SK-N-SH (cell line): Measurements from ENCODE around the gene GPX6. TPM values are rescaled to one million over a fixed set of nuclear protein-coding genes. Genes with fewer than 3 reads are reported as not detected.

ENCODE experiments used
- CTCF ChIA-PET: fragments of 300-600, 350-600 bp; formaldehyde crosslinking; extraction: SDS; loops from one replicate; lab custom pipeline; 2021; lab: Yijun Ruan, JAX
- POLR2A ChIA-PET: fragments of 350-600 bp; sonication (Branson Sonifier 250); formaldehyde crosslinking; extraction: SDS; loops from one replicate; lab custom pipeline; 2020; ENCODE audit warnings: antibody characterized with exemption, inconsistent platforms; lab: Yijun Ruan, JAX
- DNase-seq: peaks from one replicate; pipeline ENCODE4 v3.0.0; 2012
- H2AFZ ChIP-seq: fragments of 200-600 bp; sonication (generic); 2 replicates; pipeline ENCODE4 v1.8.1; 2016; ENCODE audit warnings: antibody characterized with exemption, mild to moderate bottlenecking, low read depth
- H3F3A ChIP-seq: fragments of 200-600 bp; sonication (generic); replicated peaks from 2 replicates; pipeline ENCODE3; 2016; ENCODE audit warnings: antibody characterized with exemption, mild to moderate bottlenecking; ENCODE audit not compliant: insufficient read depth
- H3K27ac ChIP-seq, 2 experiments: fragments of 200-500 bp in 1 of 2; fragments of 200-600 bp in 1 of 2; sonication (Bioruptor generic) in 1 of 2; sonication (generic), shearing (Covaris generic) in 1 of 2; 2 replicates each; pipeline versions ENCODE4 v1.5.1 to v1.6.1; 2014 to 2016; ENCODE audit warnings: low read depth in 2 of 2, inconsistent platforms in 1 of 2, low read length in 1 of 2, mild to moderate bottlenecking in 1 of 2, mixed read lengths in 1 of 2
- H3K27me3 ChIP-seq: fragments of 200-600 bp; sonication (generic), shearing (Covaris generic); 2 replicates; pipeline ENCODE4 v1.6.1; 2016; ENCODE audit warnings: mixed run types; ENCODE audit not compliant: insufficient read depth
- H3K36me3 ChIP-seq, 2 experiments: fragments of 200-500 bp in 1 of 2; fragments of 200-600 bp in 1 of 2; sonication (Bioruptor generic) in 1 of 2; sonication (generic) in 1 of 2; replicated peaks in 1 of 2; 2 replicates each; pipeline versions ENCODE3 to v1.5.1; 2014 to 2016; ENCODE audit warnings: low read length in 1 of 2, mild to moderate bottlenecking in 1 of 2; ENCODE audit not compliant: insufficient read depth in 2 of 2, control insufficient read depth in 1 of 2
- H3K4me1 ChIP-seq, 2 experiments: fragments of 200-500 bp in 1 of 2; fragments of 200-600 bp in 1 of 2; sonication (Bioruptor generic) in 1 of 2; sonication (generic), shearing (Covaris generic) in 1 of 2; 2 replicates each; pipeline versions ENCODE4 v1.5.1 to v1.6.1; 2014 to 2016; ENCODE audit warnings: low read depth in 1 of 2, low read length in 1 of 2, mixed run types in 1 of 2; ENCODE audit not compliant: insufficient read depth in 2 of 2, control insufficient read depth in 1 of 2
- H3K4me2 ChIP-seq: fragments of 200-600 bp; sonication (generic), shearing (Covaris generic); 2 replicates; pipeline ENCODE4 v1.6.1; 2017; ENCODE audit warnings: mixed run types
- H3K4me3 ChIP-seq, 2 experiments: fragments of 200-500 bp in 1 of 2; fragments of 200-600 bp in 1 of 2; sonication (Bioruptor generic) in 1 of 2; sonication (generic), shearing (Covaris generic) in 1 of 2; 2 replicates each; pipeline versions ENCODE4 v1.5.1 to v1.8.1; 2014 to 2016; ENCODE audit warnings: low read depth in 2 of 2, inconsistent platforms in 1 of 2, low read length in 1 of 2, mild to moderate bottlenecking in 1 of 2, mixed read lengths in 1 of 2, moderate library complexity in 1 of 2
- H3K79me2 ChIP-seq: fragments of 200-600 bp; sonication (generic); 2 replicates; pipeline ENCODE4 v1.8.1; 2017; ENCODE audit warnings: mild to moderate bottlenecking; ENCODE audit not compliant: insufficient read depth
- H3K9ac ChIP-seq: fragments of 200-600 bp; sonication (generic); 2 replicates; pipeline ENCODE4 v1.6.1; 2017; ENCODE audit warnings: mixed run types
- H3K9me2 ChIP-seq: fragments of 200-600 bp; sonication (generic); 2 replicates; pipeline ENCODE4 v1.6.1; 2017; ENCODE audit warnings: mixed run types
- H3K9me3 ChIP-seq: fragments of 200-600 bp; sonication (generic); 2 replicates; pipeline ENCODE4 v1.6.1; 2017; ENCODE audit warnings: mixed run types, mild to moderate bottlenecking, moderate library complexity
- H4K20me1 ChIP-seq: fragments of 200-600 bp; sonication (generic); 2 replicates; pipeline ENCODE4 v1.6.1; 2017; ENCODE audit warnings: mild to moderate bottlenecking, mixed run types; ENCODE audit not compliant: insufficient read depth
- CHD2 ChIP-seq: fragments of 150-350 bp; IDR thresholded peaks from 2 replicates; pipeline ENCODE4 v1.6.1; 2018; ENCODE audit warnings: low read length; ENCODE audit not compliant: partially characterized antibody
- CTCF ChIP-seq: fragments of 200-600 bp; sonication (generic); IDR thresholded peaks from 2 replicates; pipeline ENCODE4 v1.6.1; 2017; ENCODE audit warnings: antibody characterized with exemption, mild to moderate bottlenecking, moderate library complexity
- EZH2phosphoT487 ChIP-seq: fragments of 200-600 bp; sonication (generic); IDR thresholded peaks from 2 replicates; pipeline ENCODE4 v1.6.1; 2017; ENCODE audit warnings: low read depth, mixed run types, mild to moderate bottlenecking, antibody characterized with exemption, moderate library complexity, borderline replicate concordance
- FOXJ3 ChIP-seq: sonication (generic); formaldehyde crosslinking; IDR thresholded peaks from 2 replicates; pipeline ENCODE4 v1.5.1; 2020; ENCODE audit warnings: mild to moderate bottlenecking, missing genetic modification reagents
- GATA2 ChIP-seq: sonication (generic); formaldehyde crosslinking; IDR thresholded peaks from 2 replicates; pipeline ENCODE4 v1.5.0; 2020; ENCODE audit warnings: mild to moderate bottlenecking, missing genetic modification reagents
- MEF2A ChIP-seq: IDR thresholded peaks from 2 replicates; pipeline ENCODE4 v1.4.0; 2012; ENCODE audit warnings: low read depth, borderline replicate concordance
- NFIC ChIP-seq: IDR thresholded peaks from 2 replicates; pipeline ENCODE4 v1.4.0; 2012; ENCODE audit warnings: borderline replicate concordance
- RAD21 ChIP-seq: IDR thresholded peaks from 2 replicates; pipeline ENCODE4 v1.6.1; 2012; ENCODE audit warnings: mild to moderate bottlenecking, low read length
- REST ChIP-seq: IDR thresholded peaks from 2 replicates; pipeline ENCODE4 v1.6.1; 2012; ENCODE audit warnings: mild to moderate bottlenecking, low read depth, low read length, moderate library complexity
- RFX5 ChIP-seq: IDR thresholded peaks from 2 replicates; pipeline ENCODE4 v1.6.1; 2012; ENCODE audit warnings: mild to moderate bottlenecking, improper control_type of control experiment, low read length
- TAF1 ChIP-seq: IDR thresholded peaks from 2 replicates; pipeline ENCODE4 v1.6.1; 2012; ENCODE audit warnings: low read depth, mild to moderate bottlenecking, low read length, moderate library complexity, borderline replicate concordance
- WGBS: methylation state at CpG from one replicate; pipeline ENCODE4 v1.1.6; 2017; ENCODE audit warnings: low lambda C conversion rate; 5-methylcytosine and 5-hydroxymethylcytosine counted together
- polyA plus RNA-seq, 3 experiments: library from polyadenylated mRNA; depleted of rRNA; stranded (reverse); fragments of >200 nt; gene quantifications; 2 replicates each; pipeline ENCODE4 v1.2.3, GENCODE V29; 2012
- TF ChIP-seq, protein P1 (sequence below): fragments of 150-350 bp; IDR thresholded peaks from 2 replicates; pipeline ENCODE4 v1.6.1; 2017; ENCODE audit warnings: antibody characterized with exemption, low read length, low read depth, borderline replicate concordance
- TF ChIP-seq, protein P2 (sequence below): IDR thresholded peaks from 2 replicates; pipeline ENCODE4 v1.4.0; 2012; ENCODE audit warnings: low read depth, borderline replicate concordance
- TF ChIP-seq, protein P3 (sequence below): IDR thresholded peaks from 2 replicates; pipeline ENCODE4 v1.4.0; 2012; ENCODE audit warnings: low read depth, borderline replicate concordance
- TF ChIP-seq, protein P4 (sequence below): IDR thresholded peaks from 2 replicates; pipeline ENCODE4; 2012

GPX6 gene
- polyA plus RNA-seq, 1 of the 3 experiments (the other 2 are of a cell fraction): not detected

DNA sequence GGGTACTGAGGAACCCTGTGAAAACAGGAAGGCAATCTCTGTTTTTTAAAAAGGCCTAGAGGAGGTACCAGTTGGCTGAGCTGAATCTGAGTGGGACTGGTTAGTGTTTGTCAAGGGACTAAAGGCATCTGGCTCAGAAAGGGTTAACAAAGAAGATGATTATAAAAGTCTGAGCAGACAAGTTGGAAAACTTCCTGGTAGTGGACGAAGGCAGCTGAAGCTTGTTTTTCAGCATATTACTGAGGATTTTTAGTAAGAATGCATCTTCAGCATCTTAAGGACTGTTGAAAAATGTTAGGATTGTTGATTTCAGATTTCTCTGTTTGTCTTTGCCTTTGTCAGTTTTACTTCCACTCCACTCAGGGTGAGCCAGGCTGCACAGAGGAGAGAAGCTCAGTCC, 15.2 kb upstream of the GPX6 start:
- CTCF ChIA-PET: interaction anchor here (1.2 to 1.5 kb wide), 3 partner anchors 12 to 154 kb away, joined by 4 to 9 read pairs (median 4); no protein-coding TSS in a partner anchor

More for the DNA sequence above, 15.2 kb upstream of the GPX6 start:
- no peaks in the 10 kb centered on the region for H3K4me1 ChIP-seq
- no peaks in the 10 kb centered on the region for H3K79me2 ChIP-seq
- DNase-seq: no peak
- TF ChIP-seq, protein P1, sequence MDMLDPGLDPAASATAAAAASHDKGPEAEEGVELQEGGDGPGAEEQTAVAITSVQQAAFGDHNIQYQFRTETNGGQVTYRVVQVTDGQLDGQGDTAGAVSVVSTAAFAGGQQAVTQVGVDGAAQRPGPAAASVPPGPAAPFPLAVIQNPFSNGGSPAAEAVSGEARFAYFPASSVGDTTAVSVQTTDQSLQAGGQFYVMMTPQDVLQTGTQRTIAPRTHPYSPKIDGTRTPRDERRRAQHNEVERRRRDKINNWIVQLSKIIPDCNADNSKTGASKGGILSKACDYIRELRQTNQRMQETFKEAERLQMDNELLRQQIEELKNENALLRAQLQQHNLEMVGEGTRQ: no peak
- TF ChIP-seq RAD21: no peak
- TF ChIP-seq FOXJ3 (CRISPR knock-in tag): no peak
- TF ChIP-seq, protein P2, sequence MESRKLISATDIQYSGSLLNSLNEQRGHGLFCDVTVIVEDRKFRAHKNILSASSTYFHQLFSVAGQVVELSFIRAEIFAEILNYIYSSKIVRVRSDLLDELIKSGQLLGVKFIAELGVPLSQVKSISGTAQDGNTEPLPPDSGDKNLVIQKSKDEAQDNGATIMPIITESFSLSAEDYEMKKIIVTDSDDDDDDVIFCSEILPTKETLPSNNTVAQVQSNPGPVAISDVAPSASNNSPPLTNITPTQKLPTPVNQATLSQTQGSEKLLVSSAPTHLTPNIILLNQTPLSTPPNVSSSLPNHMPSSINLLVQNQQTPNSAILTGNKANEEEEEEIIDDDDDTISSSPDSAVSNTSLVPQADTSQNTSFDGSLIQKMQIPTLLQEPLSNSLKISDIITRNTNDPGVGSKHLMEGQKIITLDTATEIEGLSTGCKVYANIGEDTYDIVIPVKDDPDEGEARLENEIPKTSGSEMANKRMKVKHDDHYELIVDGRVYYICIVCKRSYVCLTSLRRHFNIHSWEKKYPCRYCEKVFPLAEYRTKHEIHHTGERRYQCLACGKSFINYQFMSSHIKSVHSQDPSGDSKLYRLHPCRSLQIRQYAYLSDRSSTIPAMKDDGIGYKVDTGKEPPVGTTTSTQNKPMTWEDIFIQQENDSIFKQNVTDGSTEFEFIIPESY: no peak
- TF ChIP-seq RFX5: no peak
- no peak for TF ChIP-seq CHD2
- no peak for TF ChIP-seq CTCF
- no peak for TF ChIP-seq EZH2phosphoT487
- TF ChIP-seq NFIC: no peak
- TF ChIP-seq TAF1: no peak
- no peak for TF ChIP-seq GATA2
- TF ChIP-seq REST: no peak
- TF ChIP-seq, protein P3, sequence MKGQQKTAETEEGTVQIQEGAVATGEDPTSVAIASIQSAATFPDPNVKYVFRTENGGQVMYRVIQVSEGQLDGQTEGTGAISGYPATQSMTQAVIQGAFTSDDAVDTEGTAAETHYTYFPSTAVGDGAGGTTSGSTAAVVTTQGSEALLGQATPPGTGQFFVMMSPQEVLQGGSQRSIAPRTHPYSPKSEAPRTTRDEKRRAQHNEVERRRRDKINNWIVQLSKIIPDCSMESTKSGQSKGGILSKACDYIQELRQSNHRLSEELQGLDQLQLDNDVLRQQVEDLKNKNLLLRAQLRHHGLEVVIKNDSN: no peak
- TF ChIP-seq MEF2A: no peak
- TF ChIP-seq, protein P4, sequence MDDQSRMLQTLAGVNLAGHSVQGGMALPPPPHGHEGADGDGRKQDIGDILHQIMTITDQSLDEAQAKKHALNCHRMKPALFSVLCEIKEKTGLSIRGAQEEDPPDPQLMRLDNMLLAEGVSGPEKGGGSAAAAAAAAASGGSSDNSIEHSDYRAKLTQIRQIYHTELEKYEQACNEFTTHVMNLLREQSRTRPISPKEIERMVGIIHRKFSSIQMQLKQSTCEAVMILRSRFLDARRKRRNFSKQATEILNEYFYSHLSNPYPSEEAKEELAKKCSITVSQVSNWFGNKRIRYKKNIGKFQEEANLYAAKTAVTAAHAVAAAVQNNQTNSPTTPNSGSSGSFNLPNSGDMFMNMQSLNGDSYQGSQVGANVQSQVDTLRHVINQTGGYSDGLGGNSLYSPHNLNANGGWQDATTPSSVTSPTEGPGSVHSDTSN: no peak
- TF ChIP-seq, all 33 proteins: peak for 0
- Histone ChIP-seq H4K20me1 (no peaks in the 10 kb centered on the region), H3K27ac (no peak overlapping the region), H3F3A (no peaks in the 10 kb centered on the region), H3K27me3 (peaks cover 7% of the 10 kb centered on the region; the same call in 1 of the 2 replicates), H3K9me2 (no peaks in the 10 kb centered on the region), H3K9me3 (no peaks in the 10 kb centered on the region), H3K9ac (no peak overlapping the region), H3K4me3 (no peak overlapping the region), H3K36me3 (no peaks in the 10 kb centered on the region), H3K4me2 (no peak overlapping the region), H2AFZ (no peak overlapping the region)
- POLR2A ChIA-PET: no interaction called here
- 9% methylated on average over 1 of the region's 1 CpG for WGBS
